K562 (cell line): ENCODE results near the gene CAPZB.

Experiments used
- EZH2 ChIP-seq: IDR thresholded peaks from 2 replicates; pipeline ENCODE4 v1.6.1; 2012; ENCODE audit warnings: low read depth, mild to moderate bottlenecking, inconsistent platforms, low read length, borderline replicate concordance
- FOSL1 ChIP-seq: fragments of 200-800 bp; sonication (Bioruptor generic); conservative IDR thresholded peaks from 2 replicates; pipeline ENCODE4 v1.6.1; 2016; ENCODE audit warnings: missing genetic modification characterization, missing compliant biosample characterization
- GATA2 ChIP-seq: sonication (generic); formaldehyde crosslinking; IDR thresholded peaks from 2 replicates; pipeline ENCODE4 v1.4.0; 2020; ENCODE audit warnings: mild to moderate bottlenecking, missing genetic modification reagents
- GTF2F1 ChIP-seq: IDR thresholded peaks from 2 replicates; pipeline ENCODE4 v1.6.1; 2011; ENCODE audit warnings: low read depth, low read length, improper control_type of control experiment
- HDAC8 ChIP-seq: fragments of 450-650 bp; IDR thresholded peaks from 2 replicates; pipeline ENCODE4 v1.6.1; 2016; ENCODE audit warnings: mild to moderate bottlenecking, missing genetic modification characterization, moderate library complexity, missing compliant biosample characterization
- MAFK ChIP-seq: IDR thresholded peaks from 2 replicates; pipeline ENCODE4 v1.6.1; 2011; ENCODE audit warnings: low read length, improper control_type of control experiment
- RAD21 ChIP-seq, 2 experiments: fragments of 250-450 bp in 1 of 2; fragments of 450-650 bp in 1 of 2; sonication (Bioruptor Pico) in 1 of 2; formaldehyde crosslinking in 1 of 2; IDR thresholded peaks in 1 of 2; conservative IDR thresholded peaks in 1 of 2; 2 replicates each; pipeline versions ENCODE4 v1.4.0 to v1.8.0; 2020 to 2022; ENCODE audit warnings: mild to moderate bottlenecking in 2 of 2, moderate library complexity in 1 of 2
- RCOR1 ChIP-seq, 2 experiments: IDR thresholded peaks; 2 replicates each; pipeline ENCODE4 v1.6.1; 2012; ENCODE audit warnings: low read depth in 2 of 2, low read length in 2 of 2, borderline replicate concordance in 1 of 2, improper control_type of control experiment in 1 of 2
- SP1 ChIP-seq: sonication (generic); formaldehyde crosslinking; IDR thresholded peaks from 2 replicates; pipeline ENCODE4 v1.8.1; 2022; ENCODE audit warnings: mild to moderate bottlenecking, missing genetic modification reagents
- TAF7 ChIP-seq: fragments of 450-650 bp; IDR thresholded peaks from 2 replicates; pipeline ENCODE4 v1.6.1; 2016; ENCODE audit warnings: missing genetic modification characterization, missing compliant biosample characterization
- ZNF121 ChIP-seq: sonication (generic); formaldehyde crosslinking; conservative IDR thresholded peaks from 2 replicates; pipeline ENCODE4 v1.8.0; 2022; ENCODE audit warnings: missing genetic modification reagents
- TF ChIP-seq, protein P1 (sequence below), 2 experiments: fragments of 450-650 bp in 1 of 2; sonication (generic) in 1 of 2; formaldehyde crosslinking; conservative IDR thresholded peaks; 2 replicates each; pipeline versions ENCODE4 v1.4.0 to v1.8.1; 2020 to 2022; ENCODE audit warnings: mild to moderate bottlenecking in 1 of 2, missing genetic modification reagents in 1 of 2
- TF ChIP-seq, protein P2 (sequence below), 3 experiments: IDR thresholded peaks in 2 of 3; conservative IDR thresholded peaks in 1 of 3; 2 replicates each; pipeline ENCODE4 v1.5.1; 2011 to 2012; ENCODE audit warnings: low read length in 3 of 3, mild to moderate bottlenecking in 3 of 3, control low read depth in 2 of 3, improper control_type of control experiment in 1 of 3, inconsistent platforms in 1 of 3, low read depth in 1 of 3, mixed read lengths in 1 of 3, moderate library complexity in 1 of 3; ENCODE audit not compliant: insufficient read depth in 2 of 3
- TF ChIP-seq, protein P3 (sequence below): fragments of 250-450 bp; sonication (Bioruptor Pico); IDR thresholded peaks from 2 replicates; pipeline ENCODE4 v1.5.1; 2021; ENCODE audit warnings: mild to moderate bottlenecking

DNA sequence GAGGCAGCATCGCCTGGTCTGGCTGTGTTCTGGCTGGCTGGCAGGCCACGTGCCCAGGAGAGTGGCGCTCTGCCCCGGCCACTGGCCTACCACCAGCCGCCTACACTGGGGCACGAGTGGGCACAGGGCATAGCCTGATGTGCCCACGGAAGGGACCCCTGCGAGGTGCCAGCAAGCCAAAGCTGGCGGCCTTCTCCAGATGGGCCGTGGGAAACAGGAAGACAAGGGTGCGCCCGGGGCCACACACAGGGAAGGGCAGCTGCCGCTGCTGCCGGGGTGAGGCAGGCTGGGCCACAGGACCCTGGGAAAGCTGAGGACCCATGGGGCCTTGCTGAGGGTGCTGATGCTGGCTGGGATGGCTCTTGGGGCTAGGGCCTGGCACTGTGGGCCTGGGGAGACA lies 132.5 kb downstream of the CAPZB start:
- no peak for TF ChIP-seq RAD21 (CRISPR knock-in tag; conservative IDR thresholded peaks at IDR 0.05 in 1 of 2, IDR thresholded peaks at IDR 0.05 in 1 of 2)
- no peak for TF ChIP-seq SP1 (CRISPR knock-in tag)
- no peak for TF ChIP-seq EZH2
- no peak for TF ChIP-seq TAF7 (tag)
- TF ChIP-seq GATA2 (CRISPR knock-in tag) = no peak
- TF ChIP-seq HDAC8 (tag) = no peak
- TF ChIP-seq FOSL1 (tag) = no peak
- TF ChIP-seq GTF2F1 = no peak
- TF ChIP-seq, protein P1, sequence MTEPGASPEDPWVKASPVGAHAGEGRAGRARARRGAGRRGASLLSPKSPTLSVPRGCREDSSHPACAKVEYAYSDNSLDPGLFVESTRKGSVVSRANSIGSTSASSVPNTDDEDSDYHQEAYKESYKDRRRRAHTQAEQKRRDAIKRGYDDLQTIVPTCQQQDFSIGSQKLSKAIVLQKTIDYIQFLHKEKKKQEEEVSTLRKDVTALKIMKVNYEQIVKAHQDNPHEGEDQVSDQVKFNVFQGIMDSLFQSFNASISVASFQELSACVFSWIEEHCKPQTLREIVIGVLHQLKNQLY (CRISPR knock-in tag; conservative IDR thresholded peaks at IDR 0.05) = no peak
- TF ChIP-seq, protein P2, sequence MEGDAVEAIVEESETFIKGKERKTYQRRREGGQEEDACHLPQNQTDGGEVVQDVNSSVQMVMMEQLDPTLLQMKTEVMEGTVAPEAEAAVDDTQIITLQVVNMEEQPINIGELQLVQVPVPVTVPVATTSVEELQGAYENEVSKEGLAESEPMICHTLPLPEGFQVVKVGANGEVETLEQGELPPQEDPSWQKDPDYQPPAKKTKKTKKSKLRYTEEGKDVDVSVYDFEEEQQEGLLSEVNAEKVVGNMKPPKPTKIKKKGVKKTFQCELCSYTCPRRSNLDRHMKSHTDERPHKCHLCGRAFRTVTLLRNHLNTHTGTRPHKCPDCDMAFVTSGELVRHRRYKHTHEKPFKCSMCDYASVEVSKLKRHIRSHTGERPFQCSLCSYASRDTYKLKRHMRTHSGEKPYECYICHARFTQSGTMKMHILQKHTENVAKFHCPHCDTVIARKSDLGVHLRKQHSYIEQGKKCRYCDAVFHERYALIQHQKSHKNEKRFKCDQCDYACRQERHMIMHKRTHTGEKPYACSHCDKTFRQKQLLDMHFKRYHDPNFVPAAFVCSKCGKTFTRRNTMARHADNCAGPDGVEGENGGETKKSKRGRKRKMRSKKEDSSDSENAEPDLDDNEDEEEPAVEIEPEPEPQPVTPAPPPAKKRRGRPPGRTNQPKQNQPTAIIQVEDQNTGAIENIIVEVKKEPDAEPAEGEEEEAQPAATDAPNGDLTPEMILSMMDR (IDR thresholded peaks at IDR 0.05 in 2 of 3, conservative IDR thresholded peaks at IDR 0.05 in 1 of 3; ENCODE audit: insufficient read depth in 2 of 3, low read depth in 1 of 3, low read length in 3 of 3) = no peak
- TF ChIP-seq RCOR1 (IDR thresholded peaks at IDR 0.05; ENCODE audit: borderline replicate concordance in 1 of 2, low read depth in 2 of 2, low read length in 2 of 2) = no peak
- TF ChIP-seq ZNF121 (CRISPR knock-in tag) = no peak
- TF ChIP-seq, protein P3, sequence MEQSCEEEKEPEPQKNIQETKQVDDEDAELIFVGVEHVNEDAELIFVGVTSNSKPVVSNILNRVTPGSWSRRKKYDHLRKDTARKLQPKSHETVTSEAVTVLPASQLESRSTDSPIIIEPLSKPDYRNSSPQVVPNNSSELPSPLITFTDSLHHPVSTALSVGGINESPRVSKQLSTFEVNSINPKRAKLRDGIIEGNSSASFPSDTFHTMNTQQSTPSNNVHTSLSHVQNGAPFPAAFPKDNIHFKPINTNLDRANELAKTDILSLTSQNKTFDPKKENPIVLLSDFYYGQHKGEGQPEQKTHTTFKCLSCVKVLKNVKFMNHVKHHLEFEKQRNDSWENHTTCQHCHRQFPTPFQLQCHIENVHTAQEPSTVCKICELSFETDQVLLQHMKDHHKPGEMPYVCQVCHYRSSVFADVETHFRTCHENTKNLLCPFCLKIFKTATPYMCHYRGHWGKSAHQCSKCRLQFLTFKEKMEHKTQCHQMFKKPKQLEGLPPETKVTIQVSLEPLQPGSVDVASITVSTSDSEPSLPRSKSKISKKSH (CRISPR knock-in tag) = no peak
- TF ChIP-seq MAFK = no peak
